ENCODE results near the gene PLA2G12A.

DNA sequence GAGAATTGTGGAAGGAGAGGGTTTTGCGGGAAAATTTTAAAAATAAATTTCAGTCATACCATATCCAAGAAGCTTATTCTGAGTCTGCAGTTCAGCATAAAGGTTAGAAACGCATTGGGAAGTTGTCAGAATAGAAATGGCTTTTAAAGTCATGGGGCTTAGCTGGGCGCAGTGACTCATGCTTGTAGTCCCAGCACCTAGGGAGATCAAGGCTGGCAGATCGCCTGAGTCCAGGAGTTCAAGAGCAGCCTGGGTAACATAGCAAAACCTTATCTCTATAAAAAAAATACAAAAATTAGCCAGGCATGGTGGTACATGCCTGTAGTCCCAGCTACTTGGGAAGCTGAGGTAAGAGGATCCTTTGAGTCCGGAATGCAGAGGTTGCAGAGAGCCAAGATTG lies 3.9 kb upstream of the PLA2G12A start:
- TF ChIP-seq, protein P1, sequence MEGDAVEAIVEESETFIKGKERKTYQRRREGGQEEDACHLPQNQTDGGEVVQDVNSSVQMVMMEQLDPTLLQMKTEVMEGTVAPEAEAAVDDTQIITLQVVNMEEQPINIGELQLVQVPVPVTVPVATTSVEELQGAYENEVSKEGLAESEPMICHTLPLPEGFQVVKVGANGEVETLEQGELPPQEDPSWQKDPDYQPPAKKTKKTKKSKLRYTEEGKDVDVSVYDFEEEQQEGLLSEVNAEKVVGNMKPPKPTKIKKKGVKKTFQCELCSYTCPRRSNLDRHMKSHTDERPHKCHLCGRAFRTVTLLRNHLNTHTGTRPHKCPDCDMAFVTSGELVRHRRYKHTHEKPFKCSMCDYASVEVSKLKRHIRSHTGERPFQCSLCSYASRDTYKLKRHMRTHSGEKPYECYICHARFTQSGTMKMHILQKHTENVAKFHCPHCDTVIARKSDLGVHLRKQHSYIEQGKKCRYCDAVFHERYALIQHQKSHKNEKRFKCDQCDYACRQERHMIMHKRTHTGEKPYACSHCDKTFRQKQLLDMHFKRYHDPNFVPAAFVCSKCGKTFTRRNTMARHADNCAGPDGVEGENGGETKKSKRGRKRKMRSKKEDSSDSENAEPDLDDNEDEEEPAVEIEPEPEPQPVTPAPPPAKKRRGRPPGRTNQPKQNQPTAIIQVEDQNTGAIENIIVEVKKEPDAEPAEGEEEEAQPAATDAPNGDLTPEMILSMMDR (IDR thresholded peaks at IDR 0.05; ENCODE audit: extremely low read depth in 1 of 2, insufficient read depth in 1 of 2, low read depth in 1 of 2, low read length in 2 of 2) = no peak
- TF ChIP-seq POLR2AphosphoS5 (IDR thresholded peaks at IDR 0.05; ENCODE audit: insufficient read depth, low read depth, low read length) (no peak), POLR2A (IDR thresholded peaks at IDR 0.05; ENCODE audit: low read depth, low read length) (no peak)

All from endothelial cell of umbilical vein (primary cell).